HG03025 (cell line): ENCODE measurements around the gene PDZRN4.
"Not testable (repeated sequence)": the region's sequence is repeated elsewhere in the genome, so short reads cannot be mapped to it uniquely, and the experiment has no call there.

Experiments used
- ATAC-seq: cut with Tn5 transposase; IDR thresholded peaks from one replicate; pipeline ENCODE4 v1.9.1; 2021; ENCODE audit warnings: mild to moderate bottlenecking, moderate library complexity; ENCODE audit not compliant: unreplicated experiment, low FRiP score

PDZRN4 gene

GRCh38 chr12:41213107-41213506, 25.0 kb downstream of the PDZRN4 start:
- ATAC-seq: no peak

DNA sequence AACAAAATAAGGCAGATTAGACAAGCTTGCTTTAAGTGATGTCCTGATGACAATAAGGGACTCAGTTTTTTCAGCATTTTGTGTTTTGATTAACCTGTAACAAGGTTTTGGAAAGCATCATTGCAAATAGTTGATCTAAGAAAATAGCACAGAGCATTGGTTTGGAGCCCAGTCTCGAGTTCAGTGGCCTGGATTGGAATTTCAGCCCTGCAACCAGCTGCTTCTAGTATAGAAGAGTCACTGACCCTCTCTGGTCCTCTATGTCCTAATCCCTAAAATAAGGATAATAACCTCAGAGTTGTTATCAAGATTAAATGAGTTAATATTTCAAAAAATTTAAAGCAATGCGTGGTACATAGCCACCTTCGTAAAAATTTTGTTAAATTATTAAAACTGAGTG, 25.5 kb downstream of the PDZRN4 start:
- ATAC-seq: no peak

DNA sequence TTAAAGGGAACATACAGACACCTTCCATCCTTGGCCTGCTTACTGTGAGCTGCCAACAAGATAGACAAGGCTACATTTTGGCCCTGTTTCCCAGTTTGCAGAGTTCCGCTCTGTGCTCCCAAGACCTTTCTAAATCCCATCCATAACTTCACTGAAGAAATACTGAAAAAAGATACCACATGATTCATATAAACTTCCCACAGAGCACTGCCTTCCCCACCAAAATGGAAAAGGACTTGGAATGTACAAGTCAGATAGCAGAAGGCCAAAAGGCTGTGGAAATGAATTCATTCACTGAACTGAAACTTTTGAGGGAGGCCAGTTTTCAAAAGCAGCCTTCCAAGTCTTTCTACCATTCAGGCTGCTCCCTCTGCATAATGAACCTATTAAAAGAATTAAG, 29.6 kb downstream of the PDZRN4 start:
- no peak for ATAC-seq

- ATAC-seq: no peak
Measured at GRCh38 chr12:41220931-41221330, 32.8 kb downstream of the PDZRN4 start.

DNA sequence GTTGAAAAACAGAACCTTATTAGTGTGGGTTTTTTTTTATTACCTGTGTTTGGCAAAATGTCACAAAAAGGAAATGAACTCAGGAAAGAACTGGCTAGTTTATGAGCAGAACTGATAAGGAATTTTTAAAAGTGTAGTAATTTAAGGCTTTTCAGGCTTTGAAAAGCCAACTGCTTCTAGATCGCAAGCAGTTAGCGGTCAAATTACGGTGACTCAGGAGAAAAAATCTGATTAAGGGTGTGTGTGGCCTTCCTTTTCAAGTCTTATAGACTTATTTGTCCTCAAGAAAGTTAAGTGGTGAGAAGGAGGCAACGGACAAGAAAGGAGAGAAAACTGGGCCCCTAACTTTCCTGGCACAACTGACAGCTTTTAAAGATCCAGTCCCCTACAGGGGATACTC, 33.4 kb downstream of the PDZRN4 start:
- ATAC-seq: no peak

DNA sequence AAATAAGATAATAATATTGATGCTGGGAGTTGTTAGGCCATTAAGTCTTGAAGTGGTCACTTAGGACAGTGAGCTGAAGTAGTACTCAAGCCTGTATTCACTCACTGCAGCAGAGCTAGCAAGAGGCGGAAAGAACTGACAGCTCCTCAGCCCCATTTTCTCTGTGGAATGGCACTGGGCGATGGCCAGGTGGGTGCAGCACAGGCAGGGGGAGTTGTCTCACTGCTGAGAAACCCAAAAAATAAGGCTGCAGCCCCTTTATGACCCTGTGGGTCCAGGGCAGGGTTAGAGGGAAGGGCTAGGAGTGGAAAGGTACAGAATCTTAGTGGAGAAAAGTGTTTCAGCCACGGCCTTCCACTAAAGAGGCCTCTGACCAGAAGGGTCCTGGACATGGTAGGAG, 35.5 kb downstream of the PDZRN4 start:
- ATAC-seq: no peak

GRCh38 chr12:41224066-41224465, 35.9 kb downstream of the PDZRN4 start:
- ATAC-seq: no peak

DNA sequence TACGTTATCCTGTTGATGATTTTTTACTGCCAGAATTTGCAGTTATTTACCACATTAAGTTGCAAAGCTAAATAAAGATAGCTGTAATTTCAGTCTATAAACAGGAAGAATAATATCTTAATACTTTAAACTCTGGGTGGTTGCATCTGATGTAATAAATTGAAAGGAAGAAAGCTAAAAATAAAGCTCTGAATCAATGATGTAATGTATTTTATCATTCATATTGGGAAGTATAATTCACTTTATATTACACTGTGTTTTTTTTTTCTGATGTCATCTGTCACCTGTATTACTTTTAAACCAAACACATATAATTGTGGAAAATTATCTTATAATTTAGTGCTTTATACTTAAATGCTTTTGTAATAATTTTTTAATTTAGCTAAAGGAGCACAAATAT, 37.1 kb downstream of the PDZRN4 start:
- no peak for ATAC-seq

DNA sequence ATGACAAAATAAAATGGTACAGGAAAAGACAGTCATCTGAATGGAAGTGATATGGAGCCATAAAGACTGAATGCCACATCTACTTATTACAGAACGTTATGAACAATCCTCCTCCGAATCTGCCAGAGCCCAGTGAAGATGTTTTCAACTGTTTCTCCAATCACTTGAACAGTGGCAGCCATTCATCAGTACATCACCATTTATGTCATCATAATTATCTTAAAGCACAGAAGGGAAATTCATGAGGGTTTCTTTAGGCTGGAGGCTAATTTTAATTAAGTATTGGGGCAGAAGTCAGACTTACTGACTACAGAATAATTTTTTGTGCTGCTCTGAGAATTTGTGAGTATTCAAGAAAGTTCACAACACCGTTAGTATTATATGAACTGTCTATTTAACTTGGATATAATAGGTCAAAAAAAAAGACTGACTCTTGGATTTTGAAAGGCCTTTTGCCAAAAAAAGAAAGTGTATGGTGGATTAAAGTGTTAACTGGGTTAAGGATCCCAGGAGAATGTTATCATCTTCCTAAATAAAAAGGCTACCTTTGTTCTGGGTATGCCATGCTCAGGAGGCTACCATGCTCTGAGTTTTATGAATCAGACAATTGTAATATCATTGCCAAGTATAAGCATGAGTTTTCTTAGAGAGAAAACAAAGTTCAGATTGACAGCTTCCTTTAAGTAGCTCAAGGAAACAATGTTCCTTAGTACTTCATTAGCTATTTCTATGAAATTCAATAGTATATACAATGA, 40.1 kb downstream of the PDZRN4 start:
- no peak for ATAC-seq

DNA sequence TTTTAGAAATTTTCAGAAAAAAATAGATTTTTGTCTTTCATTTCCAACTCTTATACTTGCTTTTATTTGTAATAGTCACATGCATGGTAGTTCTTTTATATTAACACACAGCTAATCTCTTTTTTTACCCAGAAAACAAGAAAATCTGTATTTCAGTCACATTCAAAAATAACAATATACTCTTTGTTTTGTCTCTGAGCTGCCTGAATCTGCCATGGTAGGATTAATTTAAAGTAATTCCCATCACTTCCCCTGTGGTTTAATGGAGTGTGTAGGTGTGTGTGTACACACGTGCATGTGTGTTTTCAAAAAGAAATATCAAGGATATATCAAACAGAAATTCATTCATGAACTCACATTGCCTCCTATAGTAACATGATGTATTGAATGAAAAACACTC, 42.6 kb downstream of the PDZRN4 start:
- no peak for ATAC-seq

DNA sequence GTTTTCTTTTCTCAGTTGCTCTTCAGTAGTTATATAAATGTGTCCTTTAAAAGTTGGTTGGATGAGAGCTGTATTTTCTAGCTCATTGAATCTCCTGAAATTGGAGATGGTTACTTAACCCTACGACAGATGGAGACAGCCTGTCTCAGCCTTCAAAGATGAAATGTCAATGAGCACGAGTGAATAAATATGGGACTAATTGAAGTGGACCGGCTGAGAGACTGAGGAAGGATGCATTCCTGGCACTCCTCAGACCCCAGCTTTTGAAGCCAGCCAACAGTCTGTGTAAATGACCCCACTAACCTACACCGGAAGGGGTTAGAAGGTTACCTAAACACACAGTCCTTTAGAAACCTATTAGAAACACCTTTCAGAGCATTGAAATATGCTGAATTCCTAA, 46.6 kb downstream of the PDZRN4 start:
- no peak for ATAC-seq

GRCh38 chr12:41242603-41243002, 54.5 kb downstream of the PDZRN4 start:
- no peak for ATAC-seq

DNA sequence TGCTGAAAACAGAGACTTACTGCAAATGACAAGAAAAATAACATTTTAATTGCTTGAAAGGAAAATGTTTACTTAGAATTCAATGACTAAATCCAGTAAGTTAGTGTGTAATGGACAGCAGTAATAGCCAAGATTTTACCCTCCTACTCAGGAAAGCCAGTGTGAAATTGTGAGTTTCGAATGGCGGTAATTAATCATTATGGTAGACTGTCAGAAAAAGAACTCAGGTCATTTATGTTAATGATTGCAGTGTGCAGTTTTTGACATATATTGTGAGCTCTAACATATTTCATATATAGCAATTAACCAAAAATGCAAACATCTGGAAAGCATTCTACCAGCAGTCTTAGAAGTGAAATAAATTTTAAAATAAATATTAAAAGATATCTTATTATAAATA, 60.3 kb downstream of the PDZRN4 start:
- no peak for ATAC-seq

- no peak for ATAC-seq
Measured at GRCh38 chr12:41250748-41251147, 62.6 kb downstream of the PDZRN4 start.

GRCh38 chr12:41254004-41254914, 66.1 kb downstream of the PDZRN4 start:
- ATAC-seq: no peak

DNA sequence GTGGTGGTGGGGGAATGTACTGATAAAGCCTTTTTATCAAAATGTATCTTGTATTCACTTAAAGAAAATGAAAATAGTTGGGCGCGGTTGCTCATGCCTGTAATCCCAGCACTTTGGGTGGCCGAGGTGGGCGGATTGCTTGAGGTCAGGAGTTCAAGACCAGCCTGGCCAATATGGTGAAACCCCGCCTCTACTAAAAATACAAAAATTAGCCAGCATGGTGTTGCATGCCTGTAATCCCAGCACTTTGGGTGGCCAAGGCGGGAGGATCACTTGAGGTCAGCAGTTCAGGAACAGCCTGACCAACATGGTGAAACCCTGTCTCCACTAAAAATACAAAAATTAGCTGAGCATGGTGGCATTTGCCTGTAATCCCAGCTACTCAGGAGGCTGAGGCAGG, 75.1 kb downstream of the PDZRN4 start:
- ATAC-seq: not testable (repeated sequence)

DNA sequence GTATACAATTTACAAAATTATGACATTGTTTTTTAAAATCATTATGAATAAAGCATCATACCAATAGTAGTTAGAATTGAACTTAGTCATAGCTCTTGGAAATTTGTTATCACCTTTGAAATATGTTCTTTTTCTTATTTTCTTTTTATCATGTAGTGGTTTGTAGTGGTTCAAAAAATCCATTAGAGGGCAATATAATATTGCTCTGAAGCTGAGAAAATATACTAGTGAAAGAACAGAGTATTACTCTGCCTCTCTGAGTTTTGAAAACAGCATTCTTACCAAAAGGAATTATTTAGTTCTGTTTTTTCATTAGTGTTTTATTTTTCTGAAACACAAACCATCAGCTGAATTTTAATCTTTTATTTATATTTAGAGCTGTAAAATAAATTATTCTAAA, 76.2 kb downstream of the PDZRN4 start:
- no peak for ATAC-seq

GRCh38 chr12:41269056-41269455, 80.9 kb downstream of the PDZRN4 start:
- no peak for ATAC-seq

DNA sequence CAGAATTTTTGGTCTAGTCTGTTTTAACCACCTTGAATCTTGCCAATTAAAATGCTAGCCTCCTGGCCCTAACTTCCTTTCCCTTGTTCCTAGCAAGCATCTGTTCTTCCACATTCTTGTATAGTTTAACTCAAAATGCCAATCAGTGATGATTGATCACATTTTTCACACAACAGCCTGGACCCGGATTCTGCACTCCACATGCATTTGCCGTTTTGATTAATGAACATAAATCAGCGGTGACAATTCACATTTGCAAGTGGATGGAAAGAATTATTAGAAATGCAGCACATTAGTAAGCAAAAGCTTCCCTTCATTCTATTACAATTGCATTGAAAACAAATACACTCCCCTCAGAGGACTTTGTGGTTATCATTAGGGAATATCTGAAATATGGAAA, 83.4 kb downstream of the PDZRN4 start:
- no peak for ATAC-seq

DNA sequence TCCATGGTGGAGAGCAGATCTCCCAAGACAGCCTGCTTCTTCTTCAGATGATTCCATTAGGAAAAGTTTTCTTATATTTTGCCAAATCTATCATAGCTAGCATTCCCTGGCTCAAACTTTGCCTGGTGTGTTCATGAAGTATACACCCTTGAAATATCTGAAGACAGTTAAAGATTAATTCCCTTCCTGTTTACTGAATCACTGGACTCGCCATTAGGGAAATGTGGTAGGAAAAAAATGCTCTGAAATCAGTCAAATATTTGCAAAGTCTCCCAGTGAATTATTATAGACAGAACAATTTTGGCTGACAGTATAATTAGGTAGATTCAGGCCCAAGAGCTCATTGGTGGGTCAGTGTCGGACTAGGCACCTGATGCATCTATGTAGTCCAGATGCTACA, 86.5 kb downstream of the PDZRN4 start:
- no peak for ATAC-seq

DNA sequence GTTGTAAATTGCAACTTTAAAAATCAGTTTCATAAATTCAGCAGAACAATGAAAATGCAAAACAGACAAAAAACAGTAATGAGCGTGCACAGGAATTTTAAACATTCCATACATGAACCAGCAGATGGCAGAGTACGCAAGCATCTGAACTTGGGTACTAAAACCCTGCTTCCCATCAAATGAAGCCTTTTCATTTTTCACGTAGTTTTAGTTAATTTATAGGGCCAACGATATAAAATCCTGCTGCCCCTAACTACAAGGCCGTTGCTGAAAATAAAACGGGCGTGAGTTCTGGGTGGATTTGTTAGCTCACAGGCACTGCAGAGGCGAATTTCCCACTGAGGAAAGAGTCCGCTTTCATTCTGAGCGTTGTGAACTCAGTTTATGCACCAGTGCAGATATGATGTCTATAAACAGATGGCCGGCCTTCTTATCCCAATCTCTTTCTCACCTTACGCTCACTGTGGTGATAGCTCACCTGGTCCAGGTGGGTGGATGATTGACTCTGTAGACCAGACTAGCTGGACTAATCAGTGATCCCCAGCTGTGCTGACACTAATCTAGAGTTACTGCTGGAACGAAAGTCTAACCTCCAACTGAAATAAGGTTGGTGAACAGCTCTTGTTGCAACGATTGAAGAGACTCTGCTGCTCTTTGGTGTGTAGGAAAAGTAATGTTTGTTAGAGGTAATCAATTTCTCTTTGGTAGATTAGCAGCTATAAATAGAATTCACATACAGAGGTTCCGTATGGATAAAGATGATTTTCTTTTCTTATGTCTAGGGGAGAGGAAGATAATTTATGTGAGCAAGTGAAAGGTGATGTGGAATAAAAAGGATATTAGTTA, 89.2 kb downstream of the PDZRN4 start:
- no peak for ATAC-seq
